Activated CD8-positive, alpha-beta memory T cell treated with anti-CD3 and anti-CD28 coated beads for 1 hour (primary cell): ENCODE measurements around the gene TMEM140.
"Not testable (repeated sequence)": the region's sequence is repeated elsewhere in the genome, so short reads cannot be mapped to it uniquely, and the experiment has no call there.

Source experiments
- DNase-seq, 2 donors: peaks; one replicate each; pipeline ENCODE4 v3.0.0-alpha.2; 2020; ENCODE audit warnings: low read depth in 1 of 2; ENCODE audit errors: extremely low read depth in 1 of 2

TMEM140 gene

DNA sequence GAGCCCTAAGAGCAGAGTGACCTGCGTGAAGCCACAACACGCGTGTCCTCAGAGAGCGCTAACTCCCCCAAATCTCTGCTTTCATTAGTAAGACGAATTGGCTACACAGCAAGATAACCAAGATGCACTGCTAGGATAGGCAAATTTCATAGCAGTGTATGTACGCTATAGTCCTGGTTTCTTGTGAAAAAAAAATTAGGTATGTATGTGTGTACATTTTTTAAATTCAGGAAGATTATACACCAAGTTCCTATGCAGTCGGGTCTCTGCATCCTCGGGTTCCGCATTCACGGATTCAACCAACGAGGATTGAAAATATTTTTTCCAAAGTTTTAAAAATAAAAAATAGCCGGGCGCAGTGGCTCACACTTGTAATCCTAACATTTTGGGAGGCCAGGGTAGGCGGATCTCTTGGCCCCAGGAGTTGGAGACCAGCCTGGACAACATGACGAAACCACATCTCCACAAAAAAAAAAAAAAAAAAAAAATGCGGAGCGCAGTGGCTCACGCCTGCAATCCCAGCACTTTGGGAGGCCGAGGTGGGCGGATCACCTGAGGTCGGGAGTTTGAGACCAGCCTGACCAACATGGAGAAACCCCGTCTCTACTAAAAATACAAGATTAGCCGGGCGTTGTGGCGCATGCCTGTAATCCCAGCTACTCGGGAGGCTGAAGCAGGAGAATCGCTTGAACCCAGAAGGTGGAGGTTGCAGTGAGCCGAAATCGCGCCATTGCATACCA, 64.2 kb downstream of the TMEM140 start:
- not testable (repeated sequence) for DNase-seq

DNA sequence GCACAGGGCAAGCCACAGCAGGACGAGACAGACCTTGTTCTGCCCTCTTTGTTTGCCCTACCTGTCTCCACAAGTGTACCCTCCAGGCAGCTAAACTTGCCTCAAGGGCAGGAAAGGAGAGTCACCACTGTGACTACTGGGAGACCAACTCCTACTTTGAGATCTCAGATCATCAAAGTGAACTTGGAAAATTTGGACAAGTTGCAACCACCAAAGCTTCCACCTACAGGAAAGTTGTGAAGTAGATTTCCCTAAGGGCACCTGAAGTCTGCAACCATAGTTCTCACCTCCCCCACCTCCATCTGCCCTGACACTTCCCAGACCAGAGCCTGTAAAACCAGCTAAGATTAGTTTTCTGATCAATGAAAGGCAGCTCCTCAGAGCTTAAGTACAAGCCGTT, 66.0 kb downstream of the TMEM140 start:
- DNase-seq, result no peak

DNA sequence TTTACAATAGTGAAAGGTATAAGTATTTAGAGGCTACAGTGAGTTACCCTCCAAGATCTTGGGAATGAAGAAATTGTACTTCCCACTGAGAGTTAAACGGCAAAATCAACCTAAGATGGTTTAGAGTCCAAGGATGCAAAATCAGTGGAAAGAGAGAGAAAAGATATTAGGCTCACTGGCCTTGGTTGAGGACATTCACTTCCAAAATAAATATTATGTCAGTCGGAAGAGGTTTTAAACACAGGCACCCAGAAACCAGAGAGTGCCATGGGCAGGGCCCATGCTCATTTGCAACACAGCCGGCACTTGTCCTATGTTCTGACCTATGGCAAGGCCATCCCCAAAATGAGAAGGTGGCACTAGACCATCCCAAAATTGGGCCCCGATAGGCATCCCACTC, 67.3 kb downstream of the TMEM140 start:
- no peak for DNase-seq

DNA sequence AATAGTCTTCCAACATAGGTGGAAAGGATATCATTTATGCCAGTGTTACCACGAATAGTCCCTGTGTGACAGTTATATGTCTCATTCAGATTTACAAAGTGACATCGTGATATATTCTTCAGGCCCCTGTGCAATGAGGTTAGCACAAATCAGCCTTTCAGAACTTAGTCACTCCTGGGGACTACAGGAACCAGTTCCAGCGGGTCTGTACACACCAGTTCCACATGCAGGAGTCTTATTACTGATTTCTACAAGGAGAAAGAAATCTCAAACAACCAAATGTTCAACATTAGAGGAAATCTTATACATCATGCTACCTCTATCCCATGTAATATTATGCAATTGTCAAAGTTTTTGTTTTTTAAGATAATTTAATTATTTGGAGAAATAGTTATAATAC, 67.8 kb downstream of the TMEM140 start:
- DNase-seq, result no peak
